C4-2B (cell line): Measurements from ENCODE around the gene PFN1.

Experiments
- ZFX ChIP-seq: fragments of 450-650 bp; IDR thresholded peaks from 2 replicates; pipeline ENCODE4 v1.6.1; 2017
- TF ChIP-seq, protein P1 (sequence below): fragments of 450-650 bp; conservative IDR thresholded peaks from 2 replicates; pipeline ENCODE4 v1.5.1; 2017; ENCODE audit warnings: mild to moderate bottlenecking

DNA sequence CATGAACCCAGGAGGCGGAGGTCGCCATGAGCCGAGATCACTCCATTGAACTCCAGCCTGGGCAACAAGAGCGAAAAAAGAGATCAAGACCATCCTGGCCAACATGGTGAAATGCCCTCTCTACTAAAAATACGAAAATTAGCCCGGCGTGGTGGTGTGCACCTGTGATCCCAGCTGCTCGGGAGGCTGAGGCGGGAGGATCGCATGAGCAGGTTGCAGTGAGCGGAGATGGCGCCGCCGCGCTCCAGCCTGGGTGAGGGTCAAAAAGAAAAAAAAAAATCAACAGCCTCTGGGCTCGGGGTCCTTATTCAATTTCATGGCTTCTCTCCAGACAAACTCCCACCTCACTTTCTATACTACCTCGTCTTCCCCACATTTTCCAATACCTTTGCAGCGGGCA, 19.4 kb downstream of the PFN1 start:
- TF ChIP-seq, protein P1, sequence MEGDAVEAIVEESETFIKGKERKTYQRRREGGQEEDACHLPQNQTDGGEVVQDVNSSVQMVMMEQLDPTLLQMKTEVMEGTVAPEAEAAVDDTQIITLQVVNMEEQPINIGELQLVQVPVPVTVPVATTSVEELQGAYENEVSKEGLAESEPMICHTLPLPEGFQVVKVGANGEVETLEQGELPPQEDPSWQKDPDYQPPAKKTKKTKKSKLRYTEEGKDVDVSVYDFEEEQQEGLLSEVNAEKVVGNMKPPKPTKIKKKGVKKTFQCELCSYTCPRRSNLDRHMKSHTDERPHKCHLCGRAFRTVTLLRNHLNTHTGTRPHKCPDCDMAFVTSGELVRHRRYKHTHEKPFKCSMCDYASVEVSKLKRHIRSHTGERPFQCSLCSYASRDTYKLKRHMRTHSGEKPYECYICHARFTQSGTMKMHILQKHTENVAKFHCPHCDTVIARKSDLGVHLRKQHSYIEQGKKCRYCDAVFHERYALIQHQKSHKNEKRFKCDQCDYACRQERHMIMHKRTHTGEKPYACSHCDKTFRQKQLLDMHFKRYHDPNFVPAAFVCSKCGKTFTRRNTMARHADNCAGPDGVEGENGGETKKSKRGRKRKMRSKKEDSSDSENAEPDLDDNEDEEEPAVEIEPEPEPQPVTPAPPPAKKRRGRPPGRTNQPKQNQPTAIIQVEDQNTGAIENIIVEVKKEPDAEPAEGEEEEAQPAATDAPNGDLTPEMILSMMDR: no peak
- no peak for TF ChIP-seq ZFX
